ENCODE results near the gene SPP2. TPM values are rescaled to one million over a fixed set of nuclear protein-coding genes. Genes with fewer than 3 reads are reported as not detected.
A peak's percentile ranks its signal among the peaks of the same experiment; 100 is the strongest.

Gene SPP2
- total and polyA plus RNA-seq, 2 experiments from 2014 or later = not detected

- Histone ChIP-seq H3K27ac (no peak overlapping the region), H3K36me3 (ENCODE audit: low read depth) (no peaks in the 10 kb centered on the region), H3K4me3 (no peak overlapping the region), H4K20me1 (ENCODE audit: insufficient read depth) (no peaks in the 10 kb centered on the region), H3K9ac (no peak overlapping the region), H3F3A (ENCODE audit: insufficient read depth) (peaks cover 2% of the 10 kb centered on the region; the same call in 1 of the 2 replicates), H3K27me3 (replicated peaks; ENCODE audit: insufficient read depth) (peaks cover 23% of the 10 kb centered on the region), H3K9me3 (ENCODE audit: low read depth) (peaks cover 3% of the 10 kb centered on the region), H3K4me1 (ENCODE audit: insufficient read depth) (no peaks in the 10 kb centered on the region), H3K79me2 (ENCODE audit: insufficient read depth) (no peaks in the 10 kb centered on the region), H2AFZ (no peak overlapping the region), H3K4me2 (ENCODE audit: unreplicated experiment) (no peak overlapping the region), H3K9me2 (ENCODE audit: insufficient read depth) (no peaks in the 10 kb centered on the region)
- 49 to 51% methylated on average over 2 of the region's 2 CpGs for whole genome bisulfite sequencing, 2 experiments (ENCODE audit: low coverage in 1 of 2, low lambda C conversion rate in 2 of 2, missing lambda C conversion rate in 2 of 2)
- no peak for DNase-seq
- TF ChIP-seq EZH2 (IDR thresholded peaks at IDR 0.05; ENCODE audit: insufficient read depth, poor library complexity, severe bottlenecking) (no peak), EZH2phosphoT487 (IDR thresholded peaks at IDR 0.05; ENCODE audit: insufficient read depth, low read depth) (no peak)
- in situ Hi-C loops (cut with MboI) = no loop called here
These were observed 12.3 kb upstream of the SPP2 start for GRCh38 chr2:234038076-234038802.

- H3F3A ChIP-seq (ENCODE audit: insufficient read depth) = peaks cover 21% of the 10 kb centered on the region
- in situ Hi-C loops (cut with MboI) = no loop called here
- H2AFZ ChIP-seq = no peak overlapping the region
- H3K4me2 ChIP-seq (ENCODE audit: unreplicated experiment) = no peak overlapping the region
- H3K9ac ChIP-seq = no peak overlapping the region
- no peaks in the 10 kb centered on the region for H3K9me2 ChIP-seq (ENCODE audit: insufficient read depth)
- H4K20me1 ChIP-seq (ENCODE audit: insufficient read depth) = no peaks in the 10 kb centered on the region
- H3K79me2 ChIP-seq (ENCODE audit: insufficient read depth) = no peaks in the 10 kb centered on the region
- DNase-seq = peak; percentile 75
- 7 to 13% methylated on average over 1 of the region's 1 CpG for WGBS, 2 experiments (ENCODE audit: low coverage in 1 of 2, low lambda C conversion rate in 2 of 2, missing lambda C conversion rate in 2 of 2)
- no peaks in the 10 kb centered on the region for H3K4me1 ChIP-seq (ENCODE audit: insufficient read depth)
- TF ChIP-seq EZH2 (IDR thresholded peaks at IDR 0.05; ENCODE audit: insufficient read depth, poor library complexity, severe bottlenecking) (no peak), EZH2phosphoT487 (IDR thresholded peaks at IDR 0.05; ENCODE audit: insufficient read depth, low read depth) (no peak)
- H3K4me3 ChIP-seq = no peak overlapping the region
- no peaks in the 10 kb centered on the region for H3K9me3 ChIP-seq (ENCODE audit: low read depth)
- no peak overlapping the region for H3K27ac ChIP-seq
- H3K36me3 ChIP-seq (ENCODE audit: low read depth) = no peaks in the 10 kb centered on the region
- H3K27me3 ChIP-seq (replicated peaks; ENCODE audit: insufficient read depth) = no peaks in the 10 kb centered on the region; the same call in 1 of the 2 replicates
These were observed 6.3 kb upstream of the SPP2 start for GRCh38 chr2:234044157-234044556.

- no peaks in the 10 kb centered on the region for H3K27me3 ChIP-seq (replicated peaks; ENCODE audit: insufficient read depth)
- H3K9ac ChIP-seq = no peak overlapping the region
- in situ Hi-C loops (cut with MboI) = no loop called here
- TF ChIP-seq EZH2 (IDR thresholded peaks at IDR 0.05; ENCODE audit: insufficient read depth, poor library complexity, severe bottlenecking) (no peak), EZH2phosphoT487 (IDR thresholded peaks at IDR 0.05; ENCODE audit: insufficient read depth, low read depth) (no peak)
- H2AFZ ChIP-seq = no peak overlapping the region
- no peak for DNase-seq
- H3K27ac ChIP-seq = no peak overlapping the region
- H3K9me3 ChIP-seq (ENCODE audit: low read depth) = no peaks in the 10 kb centered on the region
- WGBS, 2 experiments (ENCODE audit: low coverage in 1 of 2, low lambda C conversion rate in 2 of 2, missing lambda C conversion rate in 2 of 2) = 53 to 60% methylated on average over 3 of the region's 3 CpGs
- no peaks in the 10 kb centered on the region for H3K79me2 ChIP-seq (ENCODE audit: insufficient read depth)
- H3F3A ChIP-seq (ENCODE audit: insufficient read depth) = peaks cover 28% of the 10 kb centered on the region
- no peaks in the 10 kb centered on the region for H3K36me3 ChIP-seq (ENCODE audit: low read depth)
- no peak overlapping the region for H3K4me2 ChIP-seq (ENCODE audit: unreplicated experiment)
- H3K9me2 ChIP-seq (ENCODE audit: insufficient read depth) = no peaks in the 10 kb centered on the region
- peaks cover 8% of the 10 kb centered on the region for H3K4me1 ChIP-seq (ENCODE audit: insufficient read depth)
- no peak overlapping the region for H3K4me3 ChIP-seq
- no peaks in the 10 kb centered on the region for H4K20me1 ChIP-seq (ENCODE audit: insufficient read depth)
These were observed 4.0 kb upstream of the SPP2 start for GRCh38 chr2:234046521-234046920.

GRCh38 chr2:234047361-234047760 is 3.1 kb upstream of the SPP2 start:
- Histone ChIP-seq H3K4me2 (ENCODE audit: unreplicated experiment) (no peak overlapping the region), H3K4me1 (ENCODE audit: insufficient read depth) (peaks cover 11% of the 10 kb centered on the region), H3K4me3 (no peak overlapping the region), H3F3A (ENCODE audit: insufficient read depth) (peaks cover 28% of the 10 kb centered on the region), H4K20me1 (ENCODE audit: insufficient read depth) (no peaks in the 10 kb centered on the region), H3K27me3 (replicated peaks; ENCODE audit: insufficient read depth) (no peaks in the 10 kb centered on the region), H3K9me2 (ENCODE audit: insufficient read depth) (no peaks in the 10 kb centered on the region), H3K27ac (no peak overlapping the region), H3K36me3 (ENCODE audit: low read depth) (no peaks in the 10 kb centered on the region), H3K79me2 (ENCODE audit: insufficient read depth) (no peaks in the 10 kb centered on the region), H3K9ac (no peak overlapping the region), H2AFZ (no peak overlapping the region), H3K9me3 (ENCODE audit: low read depth) (no peaks in the 10 kb centered on the region)
- in situ Hi-C loops (cut with MboI) = no loop called here
- DNase-seq = peak; percentile 36
- TF ChIP-seq EZH2phosphoT487 (IDR thresholded peaks at IDR 0.05; ENCODE audit: insufficient read depth, low read depth) (no peak), EZH2 (IDR thresholded peaks at IDR 0.05; ENCODE audit: insufficient read depth, poor library complexity, severe bottlenecking) (no peak)

Data from GM23248 (cell line).